Measurements from ENCODE around the gene TPRN. TPM values are rescaled to one million over a fixed set of nuclear protein-coding genes. Genes with fewer than 3 reads are reported as not detected.
A peak's percentile ranks its signal among the peaks of the same experiment; 100 is the strongest.

Gene TPRN
- total RNA-seq, 1 experiment from 2014 or later = 43.1 TPM

DNA sequence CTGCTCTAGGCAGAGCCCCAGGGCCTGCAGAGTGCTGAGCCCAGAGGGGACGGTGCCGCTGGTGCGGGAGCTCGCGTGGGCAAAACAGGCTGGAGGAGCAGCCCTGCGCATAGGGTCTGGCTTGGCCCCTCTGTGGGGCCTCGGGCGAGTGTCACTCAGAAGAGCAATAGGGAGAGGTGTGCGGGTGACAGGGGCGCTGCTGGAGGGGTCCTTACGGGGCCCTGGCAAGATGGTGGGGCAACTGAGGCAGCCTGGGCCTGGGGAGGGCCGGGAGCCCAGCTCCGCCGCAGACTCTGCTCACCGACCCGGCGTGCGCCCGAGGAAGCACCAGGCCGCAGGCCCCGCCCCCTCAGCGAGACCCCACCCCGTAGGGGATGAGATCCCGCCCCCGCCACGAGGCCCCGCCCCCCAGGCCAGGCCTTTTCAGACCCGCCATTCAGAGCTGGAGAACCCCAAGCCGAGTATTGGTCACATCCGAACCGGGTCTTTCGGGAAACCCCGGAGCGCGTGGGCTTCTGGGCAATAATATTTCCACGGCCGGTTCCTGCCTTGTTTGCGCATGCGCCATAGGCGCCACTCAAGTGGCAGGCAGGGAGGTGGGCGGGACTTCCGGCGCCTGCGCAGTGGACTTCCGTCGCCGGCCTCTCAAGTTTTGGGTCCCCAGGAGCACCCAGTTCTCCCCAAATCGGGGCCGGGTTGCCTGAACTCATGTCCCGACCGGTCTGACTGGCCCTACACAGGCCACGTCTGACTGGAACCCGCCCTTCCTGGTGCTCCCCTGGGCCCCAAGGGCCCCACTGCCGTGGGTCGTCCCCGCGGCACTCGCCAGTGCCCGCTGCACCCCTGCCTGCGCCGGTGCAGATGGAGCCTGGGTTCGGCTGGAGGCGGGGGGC, 22.8 kb upstream of the TPRN start (continued):
- TF ChIP-seq AR (CRISPR knock-in tag; IDR thresholded peaks at IDR 0.05) (no peak), ZBTB21 (CRISPR knock-in tag; IDR thresholded peaks at IDR 0.05; ENCODE audit: borderline replicate concordance) (peak; percentile 42; the same call in 1 of the 2 replicates), FOXJ3 (CRISPR knock-in tag; IDR thresholded peaks at IDR 0.05; ENCODE audit: borderline replicate concordance) (no peak), FOXK1 (CRISPR knock-in tag; IDR thresholded peaks at IDR 0.05) (0 out of 2 replicates have a peak, but pooled peaks have one; percentile 14), RORB (CRISPR knock-in tag; IDR thresholded peaks at IDR 0.05) (no peak), TEAD4 (CRISPR knock-in tag; IDR thresholded peaks at IDR 0.05) (no peak), GRHL2 (CRISPR knock-in tag; IDR thresholded peaks at IDR 0.05; ENCODE audit: insufficient replicate concordance, severe bottlenecking) (no peak), FOXP4 (CRISPR knock-in tag; IDR thresholded peaks at IDR 0.05) (peak; percentile 50; the same call in 1 of the 2 replicates), PREB (CRISPR knock-in tag; IDR thresholded peaks at IDR 0.05; ENCODE audit: borderline replicate concordance) (no peak), STAT6 (CRISPR knock-in tag; conservative IDR thresholded peaks at IDR 0.05; ENCODE audit: low read depth) (no peak), CREM (CRISPR knock-in tag; IDR thresholded peaks at IDR 0.05) (no peak), ZNF396 (CRISPR knock-in tag; IDR thresholded peaks at IDR 0.05; ENCODE audit: borderline replicate concordance) (no peak), ZNF138 (CRISPR knock-in tag; conservative IDR thresholded peaks at IDR 0.05) (no peak), OVOL2 (CRISPR knock-in tag; IDR thresholded peaks at IDR 0.05; ENCODE audit: borderline replicate concordance) (no peak), MAX (CRISPR knock-in tag; IDR thresholded peaks at IDR 0.05) (no peak)
- TF ChIP-seq, protein P1, sequence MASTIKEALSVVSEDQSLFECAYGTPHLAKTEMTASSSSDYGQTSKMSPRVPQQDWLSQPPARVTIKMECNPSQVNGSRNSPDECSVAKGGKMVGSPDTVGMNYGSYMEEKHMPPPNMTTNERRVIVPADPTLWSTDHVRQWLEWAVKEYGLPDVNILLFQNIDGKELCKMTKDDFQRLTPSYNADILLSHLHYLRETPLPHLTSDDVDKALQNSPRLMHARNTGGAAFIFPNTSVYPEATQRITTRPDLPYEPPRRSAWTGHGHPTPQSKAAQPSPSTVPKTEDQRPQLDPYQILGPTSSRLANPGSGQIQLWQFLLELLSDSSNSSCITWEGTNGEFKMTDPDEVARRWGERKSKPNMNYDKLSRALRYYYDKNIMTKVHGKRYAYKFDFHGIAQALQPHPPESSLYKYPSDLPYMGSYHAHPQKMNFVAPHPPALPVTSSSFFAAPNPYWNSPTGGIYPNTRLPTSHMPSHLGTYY (CRISPR knock-in tag; IDR thresholded peaks at IDR 0.05) = no peak
- TF ChIP-seq, protein P2, sequence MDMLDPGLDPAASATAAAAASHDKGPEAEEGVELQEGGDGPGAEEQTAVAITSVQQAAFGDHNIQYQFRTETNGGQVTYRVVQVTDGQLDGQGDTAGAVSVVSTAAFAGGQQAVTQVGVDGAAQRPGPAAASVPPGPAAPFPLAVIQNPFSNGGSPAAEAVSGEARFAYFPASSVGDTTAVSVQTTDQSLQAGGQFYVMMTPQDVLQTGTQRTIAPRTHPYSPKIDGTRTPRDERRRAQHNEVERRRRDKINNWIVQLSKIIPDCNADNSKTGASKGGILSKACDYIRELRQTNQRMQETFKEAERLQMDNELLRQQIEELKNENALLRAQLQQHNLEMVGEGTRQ (CRISPR knock-in tag; IDR thresholded peaks at IDR 0.05) = no peak
- TF ChIP-seq, protein P3, sequence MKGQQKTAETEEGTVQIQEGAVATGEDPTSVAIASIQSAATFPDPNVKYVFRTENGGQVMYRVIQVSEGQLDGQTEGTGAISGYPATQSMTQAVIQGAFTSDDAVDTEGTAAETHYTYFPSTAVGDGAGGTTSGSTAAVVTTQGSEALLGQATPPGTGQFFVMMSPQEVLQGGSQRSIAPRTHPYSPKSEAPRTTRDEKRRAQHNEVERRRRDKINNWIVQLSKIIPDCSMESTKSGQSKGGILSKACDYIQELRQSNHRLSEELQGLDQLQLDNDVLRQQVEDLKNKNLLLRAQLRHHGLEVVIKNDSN (CRISPR knock-in tag; IDR thresholded peaks at IDR 0.05) = peak; percentile 23; the same call in 1 of the 2 replicates
- TF ChIP-seq, protein P4, sequence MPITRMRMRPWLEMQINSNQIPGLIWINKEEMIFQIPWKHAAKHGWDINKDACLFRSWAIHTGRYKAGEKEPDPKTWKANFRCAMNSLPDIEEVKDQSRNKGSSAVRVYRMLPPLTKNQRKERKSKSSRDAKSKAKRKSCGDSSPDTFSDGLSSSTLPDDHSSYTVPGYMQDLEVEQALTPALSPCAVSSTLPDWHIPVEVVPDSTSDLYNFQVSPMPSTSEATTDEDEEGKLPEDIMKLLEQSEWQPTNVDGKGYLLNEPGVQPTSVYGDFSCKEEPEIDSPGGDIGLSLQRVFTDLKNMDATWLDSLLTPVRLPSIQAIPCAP (CRISPR knock-in tag; IDR thresholded peaks at IDR 0.05) = no peak
- TF ChIP-seq, protein P5, sequence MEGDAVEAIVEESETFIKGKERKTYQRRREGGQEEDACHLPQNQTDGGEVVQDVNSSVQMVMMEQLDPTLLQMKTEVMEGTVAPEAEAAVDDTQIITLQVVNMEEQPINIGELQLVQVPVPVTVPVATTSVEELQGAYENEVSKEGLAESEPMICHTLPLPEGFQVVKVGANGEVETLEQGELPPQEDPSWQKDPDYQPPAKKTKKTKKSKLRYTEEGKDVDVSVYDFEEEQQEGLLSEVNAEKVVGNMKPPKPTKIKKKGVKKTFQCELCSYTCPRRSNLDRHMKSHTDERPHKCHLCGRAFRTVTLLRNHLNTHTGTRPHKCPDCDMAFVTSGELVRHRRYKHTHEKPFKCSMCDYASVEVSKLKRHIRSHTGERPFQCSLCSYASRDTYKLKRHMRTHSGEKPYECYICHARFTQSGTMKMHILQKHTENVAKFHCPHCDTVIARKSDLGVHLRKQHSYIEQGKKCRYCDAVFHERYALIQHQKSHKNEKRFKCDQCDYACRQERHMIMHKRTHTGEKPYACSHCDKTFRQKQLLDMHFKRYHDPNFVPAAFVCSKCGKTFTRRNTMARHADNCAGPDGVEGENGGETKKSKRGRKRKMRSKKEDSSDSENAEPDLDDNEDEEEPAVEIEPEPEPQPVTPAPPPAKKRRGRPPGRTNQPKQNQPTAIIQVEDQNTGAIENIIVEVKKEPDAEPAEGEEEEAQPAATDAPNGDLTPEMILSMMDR (IDR thresholded peaks at IDR 0.05) = no peak

Data from WTC11 (cell line).